Peyer's patch (tissue), 4 donors: ENCODE data around the gene WNT9A.

Source experiments
- POLR2A ChIP-seq, 2 donors: fragments of 450-650 bp; IDR thresholded peaks; one replicate each; pipeline ENCODE4 v1.5.1; 2017; ENCODE audit warnings: antibody characterized with exemption in 2 of 2, mild to moderate bottlenecking in 2 of 2, moderate library complexity in 2 of 2
- TF ChIP-seq, protein P1 (sequence below), 6 experiments: fragments of 450-650 bp in 4 of 6; fragments of 200-600 bp in 2 of 6; sonication (generic) in 1 of 6; IDR thresholded peaks; one replicate each; pipeline ENCODE4 v1.5.1; 2017 to 2019; ENCODE audit warnings: antibody characterized with exemption in 6 of 6, mild to moderate bottlenecking in 3 of 6, moderate library complexity in 1 of 6

DNA sequence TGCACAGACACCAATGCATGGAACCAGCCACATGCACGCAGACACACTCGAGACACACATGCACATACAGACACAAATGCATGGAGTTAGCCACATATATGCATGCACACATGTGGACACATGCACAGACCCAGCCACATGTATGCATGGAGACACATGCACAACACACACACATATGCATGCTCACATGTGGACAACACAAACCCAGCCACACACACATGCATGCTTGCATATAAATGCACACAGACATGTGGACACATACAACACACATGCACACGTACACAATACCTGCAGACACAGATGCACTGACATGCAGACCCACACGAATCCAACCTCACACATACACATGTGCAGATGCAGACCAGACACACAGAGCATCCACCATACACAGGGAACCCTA is 31.1 kb downstream of the WNT9A start:
- no peak for TF ChIP-seq POLR2A (IDR thresholded peaks at IDR 0.05)
- TF ChIP-seq, protein P1, sequence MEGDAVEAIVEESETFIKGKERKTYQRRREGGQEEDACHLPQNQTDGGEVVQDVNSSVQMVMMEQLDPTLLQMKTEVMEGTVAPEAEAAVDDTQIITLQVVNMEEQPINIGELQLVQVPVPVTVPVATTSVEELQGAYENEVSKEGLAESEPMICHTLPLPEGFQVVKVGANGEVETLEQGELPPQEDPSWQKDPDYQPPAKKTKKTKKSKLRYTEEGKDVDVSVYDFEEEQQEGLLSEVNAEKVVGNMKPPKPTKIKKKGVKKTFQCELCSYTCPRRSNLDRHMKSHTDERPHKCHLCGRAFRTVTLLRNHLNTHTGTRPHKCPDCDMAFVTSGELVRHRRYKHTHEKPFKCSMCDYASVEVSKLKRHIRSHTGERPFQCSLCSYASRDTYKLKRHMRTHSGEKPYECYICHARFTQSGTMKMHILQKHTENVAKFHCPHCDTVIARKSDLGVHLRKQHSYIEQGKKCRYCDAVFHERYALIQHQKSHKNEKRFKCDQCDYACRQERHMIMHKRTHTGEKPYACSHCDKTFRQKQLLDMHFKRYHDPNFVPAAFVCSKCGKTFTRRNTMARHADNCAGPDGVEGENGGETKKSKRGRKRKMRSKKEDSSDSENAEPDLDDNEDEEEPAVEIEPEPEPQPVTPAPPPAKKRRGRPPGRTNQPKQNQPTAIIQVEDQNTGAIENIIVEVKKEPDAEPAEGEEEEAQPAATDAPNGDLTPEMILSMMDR (IDR thresholded peaks at IDR 0.05), result no peak
